AG04450 (cell line): ENCODE results near the gene NET1. TPM values are rescaled to one million over a fixed set of nuclear protein-coding genes. Genes with fewer than 3 reads are reported as not detected.

Experiments
- CTCF ChIA-PET: fragments of 300-600, 350-600 bp; formaldehyde crosslinking; extraction: SDS; loops from one replicate; lab custom pipeline; 2022; ENCODE audit warnings: antibody characterized with exemption, inconsistent platforms; lab: Charles Lee
- POLR2A ChIA-PET: fragments of 350-600 bp; formaldehyde crosslinking; extraction: SDS; loops from one replicate; lab custom pipeline; 2021; ENCODE audit warnings: antibody characterized with exemption, inconsistent platforms; lab: Yijun Ruan, JAX
- DNase-seq: peaks from one replicate; pipeline ENCODE4 v3.0.0-alpha.2; 2011; ENCODE audit warnings: low read depth, low spot score
- H3K27ac ChIP-seq: one replicate; pipeline ENCODE4 v1.5.1; 2012; ENCODE audit warnings: low read depth, low read length, control low read depth
- H3K27me3 ChIP-seq: one replicate; pipeline ENCODE4 v1.6.0; 2012; ENCODE audit warnings: low read length; ENCODE audit not compliant: control insufficient read depth, insufficient read depth
- H3K4me3 ChIP-seq: 2 replicates; pipeline ENCODE4 v1.5.1; 2011; ENCODE audit warnings: mild to moderate bottlenecking, low read depth, low read length, control low read depth
- H3K9me3 ChIP-seq: 2 replicates; pipeline ENCODE4 v1.5.1; 2012; ENCODE audit warnings: low read length; ENCODE audit not compliant: control insufficient read depth, insufficient read depth
- CTCF ChIP-seq: IDR thresholded peaks from 2 replicates; pipeline ENCODE4 v1.5.1; 2011; ENCODE audit warnings: low read depth, low read length, control low read depth, inconsistent platforms
- polyA plus RNA-seq: library from polyadenylated mRNA; depleted of rRNA; stranded (reverse); fragments of >200 nt; gene quantifications from 2 replicates; pipeline ENCODE4 v1.2.3, GENCODE V29; 2011

Gene NET1
- polyA plus RNA-seq, 1 experiment, result 46.8 TPM

GRCh38 chr10:5485948-5486852, 73.8 kb downstream of the NET1 start:
- no peak for DNase-seq
- ChIA-PET CTCF (no interaction called here), POLR2A (no interaction called here)
- Histone ChIP-seq H3K4me3 (no peak overlapping the region), H3K9me3 (no peaks in the 10 kb centered on the region; the same call in none of the 2 replicates), H3K27me3 (peaks cover 16% of the 10 kb centered on the region), H3K27ac (no peak overlapping the region)
- TF ChIP-seq CTCF, result no peak

GRCh38 chr10:5486853-5487235, 74.5 kb downstream of the NET1 start:
- no peak for DNase-seq
- POLR2A ChIA-PET, result no interaction called here
- no peak for TF ChIP-seq CTCF
- Histone ChIP-seq H3K27me3 (peaks cover 16% of the 10 kb centered on the region), H3K27ac (no peak overlapping the region), H3K9me3 (peaks cover 4% of the 10 kb centered on the region), H3K4me3 (no peak overlapping the region)
- CTCF ChIA-PET, result no interaction called here

GRCh38 chr10:5488272-5489161, 76.2 kb downstream of the NET1 start:
- TF ChIP-seq CTCF, result no peak
- DNase-seq, result no peak
- CTCF ChIA-PET, result no interaction called here

GRCh38 chr10:5490032-5490431, 77.7 kb downstream of the NET1 start:
- POLR2A ChIA-PET, result no interaction called here
- CTCF ChIA-PET, result interaction anchor here (0.7 kb wide), 1 partner anchor 56 kb away, joined by 3 read pairs; no protein-coding TSS in a partner anchor
- Histone ChIP-seq H3K9me3 (peaks cover 14% of the 10 kb centered on the region), H3K27me3 (peaks cover 13% of the 10 kb centered on the region), H3K4me3 (no peak overlapping the region), H3K27ac (no peak overlapping the region)
- DNase-seq, result no peak
- no peak for TF ChIP-seq CTCF

More at GRCh38 chr10:5488272-5489161, 76.2 kb downstream of the NET1 start:
- Histone ChIP-seq H3K4me3 (no peak overlapping the region), H3K27ac (no peak overlapping the region), H3K27me3 (peaks cover 16% of the 10 kb centered on the region), H3K9me3 (peaks cover 14% of the 10 kb centered on the region)
- POLR2A ChIA-PET, result no interaction called here
